GM12878 (cell line): ENCODE measurements around the gene DDX5. TPM values are rescaled to one million over a fixed set of nuclear protein-coding genes. Genes with fewer than 3 reads are reported as not detected.

Experiments used
- ASH2L ChIP-seq: fragments of 300-600, 200-600 bp; sonication (generic); IDR thresholded peaks from 2 replicates; pipeline ENCODE4 v1.6.1; 2017; ENCODE audit warnings: low read depth, mild to moderate bottlenecking, borderline replicate concordance
- BCL3 ChIP-seq: IDR thresholded peaks from 2 replicates; pipeline ENCODE4 v1.6.1; 2011; ENCODE audit warnings: borderline replicate concordance, low read depth, mild to moderate bottlenecking, moderate library complexity, low read length; ENCODE audit not compliant: insufficient read depth, poor library complexity, severe bottlenecking
- EP300 ChIP-seq, 2 experiments: fragments of 150-350 bp in 1 of 2; IDR thresholded peaks; 2 replicates each; pipeline ENCODE4 v1.6.1; 2011 to 2012; ENCODE audit warnings: low read depth in 2 of 2, low read length in 2 of 2, borderline replicate concordance in 1 of 2, improper control_type of control experiment in 1 of 2, inconsistent platforms in 1 of 2; ENCODE audit not compliant: control insufficient read depth in 1 of 2
- ETV6 ChIP-seq, 2 experiments: fragments of 450-650 bp in 1 of 2; IDR thresholded peaks in 1 of 2; conservative IDR thresholded peaks in 1 of 2; 2 replicates each; pipeline ENCODE4 v1.6.1; 2014; ENCODE audit warnings: antibody characterized with exemption in 1 of 2, borderline replicate concordance in 1 of 2, low read depth in 1 of 2, mild to moderate bottlenecking in 1 of 2, moderate library complexity in 1 of 2
- HCFC1 ChIP-seq: fragments of 150-350 bp; IDR thresholded peaks from 2 replicates; pipeline ENCODE4 v1.6.1; 2014; ENCODE audit warnings: low read length
- KDM1A ChIP-seq: fragments of 200-600 bp; sonication (generic); IDR thresholded peaks from 2 replicates; pipeline ENCODE4 v1.6.1; 2016; ENCODE audit warnings: borderline replicate concordance
- MXI1 ChIP-seq: fragments of 150-350 bp; IDR thresholded peaks from 2 replicates; pipeline ENCODE4 v1.6.1; 2011; ENCODE audit warnings: low read depth, mild to moderate bottlenecking, inconsistent platforms, low read length, improper control_type of control experiment
- MYB ChIP-seq: fragments of 150-350 bp; IDR thresholded peaks from 2 replicates; pipeline ENCODE4 v1.6.1; 2014; ENCODE audit warnings: mild to moderate bottlenecking, low read depth, low read length, borderline replicate concordance
- MYC ChIP-seq: IDR thresholded peaks from 2 replicates; pipeline ENCODE4 v1.6.1; 2011; ENCODE audit warnings: mild to moderate bottlenecking, low read length, moderate library complexity, inconsistent platforms; ENCODE audit not compliant: insufficient read depth, insufficient replicate concordance, insufficient read length, severe bottlenecking
- PML ChIP-seq: IDR thresholded peaks from 2 replicates; pipeline ENCODE4 v1.6.1; 2012; ENCODE audit warnings: low read length, inconsistent platforms
- RBBP5 ChIP-seq: fragments of 200-600 bp; sonication (generic); conservative IDR thresholded peaks from 2 replicates; pipeline ENCODE4 v1.6.1; 2016
- RELA ChIP-seq: fragments of 450-650 bp; IDR thresholded peaks from 2 replicates; pipeline ENCODE4 v1.8.0; 2014; ENCODE audit warnings: borderline replicate concordance; ENCODE audit not compliant: partially characterized antibody
- SPI1 ChIP-seq: IDR thresholded peaks from 2 replicates; pipeline ENCODE4 v1.6.1; 2011; ENCODE audit warnings: low read depth, mild to moderate bottlenecking, low read length, moderate library complexity, borderline replicate concordance; ENCODE audit not compliant: insufficient read depth
- SREBF1 ChIP-seq: IDR thresholded peaks from 2 replicates; pipeline ENCODE4 v1.6.1; 2012; ENCODE audit warnings: mild to moderate bottlenecking, low read length
- SUPT20H ChIP-seq: IDR thresholded peaks from 2 replicates; pipeline ENCODE4 v1.6.1; 2011; ENCODE audit warnings: low read depth, mild to moderate bottlenecking, low read length, moderate library complexity, borderline replicate concordance; ENCODE audit not compliant: control insufficient read depth
- TARDBP ChIP-seq: IDR thresholded peaks from 2 replicates; pipeline ENCODE4 v1.6.1; 2016; ENCODE audit warnings: borderline replicate concordance
- USF2 ChIP-seq: IDR thresholded peaks from 2 replicates; pipeline ENCODE4 v1.6.1; 2011; ENCODE audit warnings: low read depth, low read length, improper control_type of control experiment, borderline replicate concordance
- YBX1 ChIP-seq: fragments of 450-650 bp; IDR thresholded peaks from 2 replicates; pipeline ENCODE4 v1.6.1; 2016; ENCODE audit warnings: antibody characterized with exemption
- ZBED1 ChIP-seq: IDR thresholded peaks from 2 replicates; pipeline ENCODE4 v1.6.1; 2016; ENCODE audit warnings: borderline replicate concordance
- ZNF384 ChIP-seq: IDR thresholded peaks from 2 replicates; pipeline ENCODE4 v1.6.1; 2012; ENCODE audit warnings: low read depth, mild to moderate bottlenecking, low read length, improper control_type of control experiment, borderline replicate concordance
- polyA plus RNA-seq, 11 experiments: library from polyadenylated mRNA; depleted of rRNA in 4 of 11; unstranded in 6 of 11; stranded (reverse) in 5 of 11; fragments of >200 nt; fragmentation: Nextera tagmentation in 4 of 11; fragmentation: Illumina TruSeq in 1 of 11; extraction: Ambion mirVana in 4 of 11; extraction: Trizol in 1 of 11; gene quantifications; 1 replicate in 1 of 11; 2 replicates in 10 of 11; pipeline versions ENCODE4 v1.2.1 to v1.2.3, GENCODE V29; 2011 to 2016; ENCODE audit warnings: inconsistent platforms in 2 of 11, missing spikeins in 2 of 11, low read depth in 1 of 11
- total RNA-seq, 4 experiments: library from RNA; depleted of rRNA in 3 of 4; stranded (reverse); fragments of >200 nt in 3 of 4; fragmentation: Illumina TruSeq in 1 of 4; extraction: Trizol in 1 of 4; gene quantifications; 2 replicates each; pipeline versions ENCODE4 v1.2.1 to v1.2.3, GENCODE V29; 2013 to 2021
- TF ChIP-seq, protein P1 (sequence below): fragments of 450-650 bp; formaldehyde crosslinking; IDR thresholded peaks from 2 replicates; pipeline ENCODE4 v1.4.0; 2022; ENCODE audit warnings: mild to moderate bottlenecking, moderate library complexity
- TF ChIP-seq, protein P2 (sequence below): fragments of 450-650 bp; IDR thresholded peaks from 2 replicates; pipeline ENCODE4 v1.6.1; 2014; ENCODE audit warnings: mild to moderate bottlenecking

The DDX5 gene
- total and polyA plus RNA-seq, 10 of the 15 experiments (the other 5 are each of a cell fraction or from before 2014, with no cell fraction given) = 257 to 1,423 (median 719) TPM

DNA sequence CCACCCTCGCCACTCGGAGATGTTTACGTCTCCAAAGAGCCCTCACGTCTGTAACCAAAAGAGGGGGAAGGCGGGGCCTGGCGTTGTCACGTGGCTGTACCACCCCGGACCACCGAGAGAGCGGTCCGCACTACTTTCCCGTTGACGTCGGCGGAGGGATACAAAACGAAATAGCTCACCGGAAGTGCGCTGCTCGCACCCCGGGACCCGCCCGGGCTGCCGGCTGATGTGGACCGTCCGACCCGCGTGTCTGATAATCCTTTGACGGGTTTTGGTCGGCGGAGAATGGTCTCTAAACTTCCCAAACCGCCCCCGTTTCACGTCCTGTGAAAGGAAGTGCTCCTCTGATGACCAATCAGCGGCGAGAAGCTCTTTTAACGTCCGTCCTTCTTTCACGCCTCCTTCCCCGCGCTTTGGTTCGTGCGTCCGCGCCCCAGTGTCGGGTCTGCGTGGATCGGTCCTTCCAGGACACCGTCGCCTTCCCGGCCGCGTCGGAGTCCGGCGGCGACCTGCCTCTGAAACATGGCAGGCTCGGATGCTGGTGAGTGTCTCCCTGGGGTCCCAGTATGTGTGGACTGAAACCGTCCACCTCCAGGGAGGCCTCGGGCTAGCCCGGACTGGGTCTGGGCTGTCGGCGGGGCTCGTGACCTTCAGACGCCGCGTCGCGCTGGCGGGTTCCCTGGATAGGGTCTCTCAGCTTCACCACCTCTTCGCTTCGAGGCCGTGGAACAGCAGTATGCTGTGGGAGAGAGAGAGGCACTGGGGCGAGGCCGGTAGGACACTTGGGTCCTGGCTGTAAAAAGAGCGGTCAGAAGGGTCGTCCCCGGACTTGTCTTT, 705 bp upstream of the DDX5 start, which contains the start of gene CEP95 (continued):
- TF ChIP-seq BCL3 (peak; percentile 62), MYB (no peak), USF2 (peak; percentile 62), SUPT20H (no peak), HCFC1 (no peak; the same call in none of the 2 replicates), SREBF1 (no peak), KDM1A (no peak), RELA (peak; percentile 67), RBBP5 (no peak), ETV6 (conservative IDR thresholded peaks at IDR 0.05 in 1 of 2, IDR thresholded peaks at IDR 0.05 in 1 of 2; ENCODE audit: borderline replicate concordance in 1 of 2, low read depth in 1 of 2) (peak in 1 of 2 experiments; percentile 84; a peak in 2 of 4 replicates), ZBED1 (no peak), MYC (peak; percentile 37), MXI1 (peak; percentile 67), PML (peak; percentile 69; the same call in 1 of the 2 replicates), ZNF384 (no peak), YBX1 (no peak), EP300 (IDR thresholded peaks at IDR 0.05; ENCODE audit: borderline replicate concordance in 1 of 2, control insufficient read depth in 1 of 2, low read depth in 2 of 2, low read length in 2 of 2) (0 out of 4 replicates have a peak, but pooled peaks have one; percentile 9 to 20), ASH2L (0 out of 2 replicates have a peak, but pooled peaks have one; percentile 42), TARDBP (0 out of 2 replicates have a peak, but pooled peaks have one; percentile 81), SPI1 (peak; percentile 63; the same call in 1 of the 2 replicates)
- TF ChIP-seq, protein P1, sequence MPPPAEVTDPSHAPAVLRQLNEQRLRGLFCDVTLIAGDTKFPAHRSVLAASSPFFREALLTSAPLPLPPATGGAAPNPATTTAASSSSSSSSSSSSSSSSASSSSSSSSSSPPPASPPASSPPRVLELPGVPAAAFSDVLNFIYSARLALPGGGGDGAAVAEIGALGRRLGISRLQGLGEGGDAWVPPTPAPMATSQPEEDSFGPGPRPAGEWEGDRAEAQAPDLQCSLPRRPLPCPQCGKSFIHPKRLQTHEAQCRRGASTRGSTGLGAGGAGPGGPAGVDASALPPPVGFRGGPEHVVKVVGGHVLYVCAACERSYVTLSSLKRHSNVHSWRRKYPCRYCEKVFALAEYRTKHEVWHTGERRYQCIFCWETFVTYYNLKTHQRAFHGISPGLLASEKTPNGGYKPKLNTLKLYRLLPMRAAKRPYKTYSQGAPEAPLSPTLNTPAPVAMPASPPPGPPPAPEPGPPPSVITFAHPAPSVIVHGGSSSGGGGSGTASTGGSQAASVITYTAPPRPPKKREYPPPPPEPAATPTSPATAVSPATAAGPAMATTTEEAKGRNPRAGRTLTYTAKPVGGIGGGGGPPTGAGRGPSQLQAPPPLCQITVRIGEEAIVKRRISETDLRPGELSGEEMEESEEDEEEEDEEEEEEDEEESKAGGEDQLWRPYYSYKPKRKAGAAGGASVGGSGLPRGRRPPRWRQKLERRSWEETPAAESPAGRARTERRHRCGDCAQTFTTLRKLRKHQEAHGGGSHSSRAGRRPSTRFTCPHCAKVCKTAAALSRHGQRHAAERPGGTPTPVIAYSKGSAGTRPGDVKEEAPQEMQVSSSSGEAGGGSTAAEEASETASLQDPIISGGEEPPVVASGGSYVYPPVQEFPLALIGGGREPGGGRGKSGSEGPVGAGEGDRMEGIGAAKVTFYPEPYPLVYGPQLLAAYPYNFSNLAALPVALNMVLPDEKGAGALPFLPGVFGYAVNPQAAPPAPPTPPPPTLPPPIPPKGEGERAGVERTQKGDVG (CRISPR knock-in tag) = no peak
- TF ChIP-seq, protein P2, sequence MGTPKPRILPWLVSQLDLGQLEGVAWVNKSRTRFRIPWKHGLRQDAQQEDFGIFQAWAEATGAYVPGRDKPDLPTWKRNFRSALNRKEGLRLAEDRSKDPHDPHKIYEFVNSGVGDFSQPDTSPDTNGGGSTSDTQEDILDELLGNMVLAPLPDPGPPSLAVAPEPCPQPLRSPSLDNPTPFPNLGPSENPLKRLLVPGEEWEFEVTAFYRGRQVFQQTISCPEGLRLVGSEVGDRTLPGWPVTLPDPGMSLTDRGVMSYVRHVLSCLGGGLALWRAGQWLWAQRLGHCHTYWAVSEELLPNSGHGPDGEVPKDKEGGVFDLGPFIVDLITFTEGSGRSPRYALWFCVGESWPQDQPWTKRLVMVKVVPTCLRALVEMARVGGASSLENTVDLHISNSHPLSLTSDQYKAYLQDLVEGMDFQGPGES = 0 out of 2 replicates have a peak, but pooled peaks have one; percentile 34
